Mucosa of rectum (tissue), 2 donors: ENCODE measurements around the gene EMILIN1.

Source experiments
- H3K27ac ChIP-seq, 2 donors: one replicate each; pipeline ENCODE4 v1.7.0; 2013; ENCODE audit warnings: inconsistent platforms in 2 of 2, low read depth in 2 of 2, low read length in 2 of 2
- H3K27me3 ChIP-seq, 2 donors: one replicate each; pipeline ENCODE4 v1.7.0; 2013; ENCODE audit warnings: low read length in 2 of 2; ENCODE audit not compliant: control insufficient read depth in 2 of 2, insufficient read depth in 2 of 2
- H3K36me3 ChIP-seq, 2 donors: one replicate each; pipeline ENCODE4 v1.7.0; 2013; ENCODE audit warnings: low read length in 2 of 2; ENCODE audit not compliant: control insufficient read depth in 2 of 2, insufficient read depth in 2 of 2
- H3K4me1 ChIP-seq, 2 donors: one replicate each; pipeline ENCODE4 v1.7.0; 2013; ENCODE audit warnings: low read length in 2 of 2, mild to moderate bottlenecking in 1 of 2; ENCODE audit not compliant: control insufficient read depth in 2 of 2, insufficient read depth in 2 of 2
- H3K4me3 ChIP-seq, 2 donors: one replicate each; pipeline ENCODE4 v1.7.0; 2013; ENCODE audit warnings: low read length in 2 of 2
- H3K9ac ChIP-seq, 2 donors: one replicate each; pipeline ENCODE4 v1.7.0; 2013; ENCODE audit warnings: low read length in 2 of 2, low read depth in 1 of 2, mild to moderate bottlenecking in 1 of 2
- H3K9me3 ChIP-seq, 2 donors: one replicate each; pipeline ENCODE4 v1.7.0; 2013; ENCODE audit warnings: low read length in 2 of 2; ENCODE audit not compliant: control insufficient read depth in 2 of 2
- donor health status: healthy.
- donor health status: Normal muscosa, but diverticular disease.

Gene EMILIN1

GRCh38 chr2:27053776-27054175, 24.6 kb upstream of the EMILIN1 start:
- Histone ChIP-seq H3K36me3 (peaks cover 31% of the 10 kb centered on the region in 2 donors), H3K27me3 (no peaks in the 10 kb centered on the region), H3K9ac (no peak overlapping the region), H3K4me1 (peaks cover 11 to 19% of the 10 kb centered on the region in 2 donors), H3K4me3 (no peak overlapping the region), H3K27ac (no peak overlapping the region), H3K9me3 (no peaks in the 10 kb centered on the region)

DNA sequence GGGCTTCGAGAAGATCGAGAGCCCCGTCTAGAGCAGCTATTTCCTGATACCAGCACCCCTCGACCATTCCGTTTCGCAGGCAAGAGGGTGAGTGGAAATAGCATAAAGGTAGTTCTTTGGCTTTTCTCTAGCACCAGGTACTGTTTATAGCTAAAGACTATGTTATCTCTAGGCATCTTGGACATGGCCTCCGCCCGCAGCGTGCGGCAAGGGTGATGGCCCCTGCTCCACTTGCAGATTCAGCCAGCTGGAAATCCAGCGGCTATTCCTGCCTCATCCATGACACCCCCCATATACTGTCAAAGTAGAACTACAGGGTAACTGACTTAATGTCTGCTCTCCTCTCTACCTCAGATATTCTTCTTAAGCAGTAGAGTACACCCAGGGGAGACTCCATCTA, 23.7 kb upstream of the EMILIN1 start:
- Histone ChIP-seq H3K27ac (no peak overlapping the region), H3K4me1 (peaks cover 5 to 13% of the 10 kb centered on the region in 2 donors), H3K27me3 (no peaks in the 10 kb centered on the region), H3K36me3 (peaks cover 34 to 35% of the 10 kb centered on the region in 2 donors), H3K9ac (no peak overlapping the region), H3K4me3 (no peak overlapping the region), H3K9me3 (no peaks in the 10 kb centered on the region)

DNA sequence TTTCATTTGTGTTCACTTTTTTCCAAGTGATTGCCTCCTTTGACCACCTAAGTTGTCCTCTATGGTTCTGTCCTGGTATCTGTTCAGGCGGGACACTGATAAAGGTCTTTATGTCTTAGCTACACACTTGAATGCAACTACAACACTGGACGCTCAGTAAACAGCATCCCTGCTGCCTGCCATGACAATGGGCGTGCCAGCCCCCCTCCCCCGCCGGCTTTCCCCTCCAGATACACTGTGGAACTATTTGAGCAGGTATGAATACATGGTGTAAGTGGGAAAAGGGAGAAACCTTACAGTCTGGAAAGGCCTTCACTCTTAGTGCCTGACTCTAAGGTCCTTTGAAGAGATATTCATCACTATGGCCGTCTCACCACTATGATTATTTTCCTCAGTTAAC, 21.2 kb upstream of the EMILIN1 start:
- no peak overlapping the region for H3K9ac ChIP-seq
- no peak overlapping the region for H3K4me3 ChIP-seq
- H3K27ac ChIP-seq: no peak overlapping the region
- H3K36me3 ChIP-seq: peaks cover 40% of the 10 kb centered on the region in 2 donors
- H3K27me3 ChIP-seq: no peaks in the 10 kb centered on the region
- no peaks in the 10 kb centered on the region for H3K9me3 ChIP-seq
- peaks cover under 1 to 2% of the 10 kb centered on the region in 2 donors for H3K4me1 ChIP-seq

DNA sequence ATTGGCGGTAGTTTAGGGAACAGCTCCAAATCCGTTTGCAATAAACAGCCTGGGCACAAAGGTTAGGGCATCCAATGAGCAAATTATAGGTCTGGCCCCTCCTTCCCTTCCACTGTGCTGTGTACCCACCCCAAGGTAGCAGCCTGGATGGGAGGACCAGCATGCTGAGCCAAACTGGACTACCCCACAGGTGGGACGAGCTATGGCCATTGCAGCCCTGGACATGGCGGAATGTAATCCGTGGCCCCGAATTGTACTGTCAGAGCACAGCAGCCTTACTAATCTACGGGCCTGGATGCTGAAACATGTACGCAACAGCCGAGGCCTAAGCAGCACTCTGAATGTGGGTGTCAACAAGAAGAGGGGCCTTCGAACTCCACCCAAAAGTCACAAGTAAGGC, 20.2 kb upstream of the EMILIN1 start:
- Histone ChIP-seq H3K4me3 (no peak overlapping the region), H3K27ac (no peak overlapping the region), H3K27me3 (no peaks in the 10 kb centered on the region), H3K36me3 (peaks cover 44% of the 10 kb centered on the region in 2 donors), H3K9me3 (no peaks in the 10 kb centered on the region), H3K9ac (no peak overlapping the region), H3K4me1 (no peaks in the 10 kb centered on the region)

GRCh38 chr2:27059141-27059820, 19.1 kb upstream of the EMILIN1 start:
- Histone ChIP-seq H3K9me3 (no peaks in the 10 kb centered on the region), H3K36me3 (peaks cover 38% of the 10 kb centered on the region in 2 donors), H3K4me1 (no peaks in the 10 kb centered on the region), H3K4me3 (no peak overlapping the region), H3K27ac (no peak overlapping the region), H3K9ac (no peak overlapping the region), H3K27me3 (no peaks in the 10 kb centered on the region)

DNA sequence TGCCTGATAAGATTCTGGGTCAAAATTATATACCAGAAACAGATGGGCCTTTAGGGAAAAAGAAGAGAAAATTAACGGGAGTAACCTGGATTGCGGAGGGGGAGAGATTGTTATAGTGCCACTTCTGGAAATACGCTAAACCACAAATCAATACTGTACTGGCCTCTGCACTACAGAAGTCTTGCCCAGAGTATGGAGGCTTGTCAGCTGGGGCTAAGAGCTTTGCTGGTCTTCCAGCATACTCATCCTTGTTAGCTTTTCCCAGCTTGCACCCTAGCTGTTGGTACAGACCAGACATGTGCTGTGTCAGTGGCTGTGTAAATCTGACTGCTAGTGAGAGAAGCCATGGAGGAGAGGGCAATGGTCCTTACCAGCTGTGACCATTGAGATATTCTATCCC, 18.1 kb upstream of the EMILIN1 start:
- H3K4me3 ChIP-seq: no peak overlapping the region
- no peak overlapping the region for H3K27ac ChIP-seq
- no peaks in the 10 kb centered on the region for H3K4me1 ChIP-seq
- H3K27me3 ChIP-seq: no peaks in the 10 kb centered on the region
- no peak overlapping the region for H3K9ac ChIP-seq
- H3K9me3 ChIP-seq: no peaks in the 10 kb centered on the region
- H3K36me3 ChIP-seq: peaks cover 31 to 36% of the 10 kb centered on the region in 2 donors

DNA sequence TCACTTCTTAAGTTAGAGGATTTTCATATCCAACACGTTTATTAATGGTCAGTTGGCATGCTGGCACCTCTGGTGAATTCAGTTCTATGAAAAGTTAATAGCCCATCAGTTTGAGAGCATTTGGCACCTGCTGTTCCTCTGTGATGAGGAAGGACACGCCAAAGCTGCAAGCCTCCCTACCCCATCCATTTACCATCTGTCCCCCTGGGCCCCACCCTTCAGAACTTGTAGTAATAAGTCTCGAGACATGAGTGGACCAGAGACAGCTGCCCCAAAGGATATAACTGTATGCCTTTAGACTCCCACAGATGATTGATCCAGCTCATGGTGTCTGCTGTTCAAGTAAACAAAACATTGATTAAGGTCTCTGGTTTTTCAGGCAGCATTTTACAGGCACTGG, 13.3 kb upstream of the EMILIN1 start:
- H3K27ac ChIP-seq: no peak overlapping the region
- H3K9me3 ChIP-seq: no peaks in the 10 kb centered on the region
- H3K4me1 ChIP-seq: peaks cover 4 to 6% of the 10 kb centered on the region in 2 donors
- no peak overlapping the region for H3K4me3 ChIP-seq
- H3K9ac ChIP-seq: no peak overlapping the region
- H3K36me3 ChIP-seq: peaks cover 31 to 34% of the 10 kb centered on the region in 2 donors
- H3K27me3 ChIP-seq: no peaks in the 10 kb centered on the region

DNA sequence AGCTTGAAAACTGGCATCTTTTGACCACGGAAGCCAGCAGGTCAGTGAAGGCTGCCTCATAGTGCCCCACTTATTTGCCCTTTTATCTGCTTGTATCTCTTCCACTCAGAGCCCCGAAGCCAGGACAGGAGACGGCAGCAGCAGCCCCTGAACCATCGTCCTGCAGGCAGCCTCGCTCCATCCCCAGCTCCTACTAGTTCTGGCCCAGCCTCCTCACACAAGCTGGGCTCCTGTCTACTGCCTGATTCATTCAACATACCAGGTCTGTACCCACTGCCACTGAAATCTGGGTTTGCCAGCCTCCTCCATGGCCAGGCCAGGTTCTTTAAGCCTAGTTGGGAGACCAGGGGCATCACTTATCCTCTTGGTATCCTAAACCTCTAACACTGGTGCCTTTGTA, 11.0 kb upstream of the EMILIN1 start:
- Histone ChIP-seq H3K27me3 (no peaks in the 10 kb centered on the region), H3K27ac (no peak overlapping the region), H3K36me3 (peaks cover 24 to 29% of the 10 kb centered on the region in 2 donors), H3K4me3 (no peak overlapping the region), H3K9ac (no peak overlapping the region), H3K4me1 (peaks cover 17 to 19% of the 10 kb centered on the region in 2 donors), H3K9me3 (no peaks in the 10 kb centered on the region)

DNA sequence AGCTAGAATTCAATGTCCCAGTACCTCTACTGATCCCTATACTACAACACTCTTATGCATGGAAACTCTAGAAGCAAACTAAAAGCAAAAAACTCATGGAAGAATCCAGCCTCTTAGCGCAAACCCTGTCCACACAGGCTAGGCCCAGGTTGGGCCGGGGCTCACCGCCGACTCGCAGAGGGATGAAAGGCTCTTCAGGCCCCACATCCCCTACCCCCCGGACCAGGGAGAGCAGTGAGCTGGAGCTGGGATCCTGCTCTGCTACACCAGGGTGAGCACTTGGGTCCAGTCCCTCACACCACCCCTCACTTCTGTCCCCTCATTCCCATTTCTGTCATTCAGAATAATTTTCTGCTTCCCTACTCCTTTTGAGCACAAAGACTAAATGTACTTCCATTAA, 9.0 kb upstream of the EMILIN1 start:
- H3K9ac ChIP-seq: no peak overlapping the region
- H3K27ac ChIP-seq: no peak overlapping the region

DNA sequence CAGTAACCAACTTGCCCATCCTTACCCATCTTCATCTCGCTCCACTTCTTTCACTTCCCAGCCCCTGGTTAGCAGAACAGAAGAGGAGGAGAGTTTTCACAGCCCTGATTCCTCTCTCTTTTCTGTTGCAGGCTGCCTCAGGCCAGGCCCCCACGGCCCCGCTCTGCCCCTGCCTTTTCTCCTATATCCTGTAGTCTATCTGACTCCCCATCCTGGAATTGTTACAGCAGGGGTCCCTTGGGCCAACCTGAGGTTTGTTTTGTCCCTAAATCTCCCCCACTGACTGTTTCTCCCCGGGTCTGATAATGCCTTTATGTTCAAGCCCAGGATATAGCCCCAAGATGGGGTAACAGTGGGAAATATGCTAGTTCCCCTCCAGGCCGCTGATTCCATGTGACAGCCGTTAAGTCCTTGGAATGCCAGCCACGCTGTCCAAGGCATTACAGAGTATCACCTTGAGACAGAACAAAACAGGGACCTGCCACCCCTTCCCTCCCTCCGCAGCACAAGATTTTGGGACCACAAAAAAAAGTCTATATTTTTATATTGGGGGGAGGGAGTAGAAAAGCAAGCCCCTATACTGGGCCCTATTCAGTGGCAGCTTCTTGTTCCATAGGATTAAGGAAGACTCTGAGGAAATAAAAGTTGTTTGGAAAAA, 8.3 kb upstream of the EMILIN1 start:
- Histone ChIP-seq H3K27ac (no peak overlapping the region), H3K4me3 (peak overlapping the region; percentile 86 to 97), H3K27me3 (no peaks in the 10 kb centered on the region), H3K4me1 (peaks cover 22 to 28% of the 10 kb centered on the region in 2 donors), H3K9ac (peak overlapping the region; percentile 87), H3K36me3 (peaks cover 21 to 23% of the 10 kb centered on the region in 2 donors), H3K9me3 (no peaks in the 10 kb centered on the region)

More for the DNA sequence above, 9.0 kb upstream of the EMILIN1 start:
- Histone ChIP-seq H3K4me1 (peaks cover 22 to 24% of the 10 kb centered on the region in 2 donors), H3K36me3 (peaks cover 21 to 25% of the 10 kb centered on the region in 2 donors), H3K27me3 (no peaks in the 10 kb centered on the region), H3K9me3 (no peaks in the 10 kb centered on the region), H3K4me3 (peak overlapping the region in 1 of 2 donors; percentile 9)
